GM12874 (cell line): Measurements from ENCODE around the gene TUT7.

ENCODE experiments used
- CTCF ChIP-seq: IDR thresholded peaks from 2 replicates; pipeline ENCODE4 v1.5.1; 2011; ENCODE audit warnings: low read depth, mild to moderate bottlenecking, control low read depth, low read length, moderate library complexity; ENCODE audit not compliant: insufficient read depth

The TUT7 gene

GRCh38 chr9:86262492-86262891 is 91.7 kb downstream of the TUT7 start:
- no peak for TF ChIP-seq CTCF

DNA sequence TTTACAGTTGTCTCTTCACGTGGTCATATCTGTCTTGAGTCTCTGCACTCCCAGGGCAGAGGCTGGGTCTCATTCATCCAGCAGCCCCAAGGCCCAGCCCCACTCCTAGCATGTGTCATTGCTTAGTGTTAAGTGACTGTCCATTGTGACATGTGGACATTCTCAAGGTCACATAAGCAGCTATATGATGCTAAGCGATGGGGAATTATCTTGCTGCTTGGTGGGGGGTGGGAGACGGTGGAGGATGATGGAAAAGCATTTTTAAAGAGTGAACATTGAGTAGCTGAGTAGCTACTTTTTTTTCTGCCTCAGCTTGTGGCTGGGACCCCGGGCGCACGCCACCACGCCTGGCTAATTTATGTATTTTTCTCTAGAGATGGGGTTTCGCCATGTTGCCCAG is 94.7 kb downstream of the TUT7 start, which contains the start of gene C9orf153:
C9orf153 (minus strand) TSS at position 101 of the 400 bp plus-strand sequence. CDS start 30,054 bp downstream, outside the sequence.
- TF ChIP-seq CTCF, result no peak

GRCh38 chr9:86257391-86257790 is 96.8 kb downstream of the TUT7 start:
- TF ChIP-seq CTCF, result no peak

GRCh38 chr9:86256653-86257052 is 97.6 kb downstream of the TUT7 start:
- no peak for TF ChIP-seq CTCF

- TF ChIP-seq CTCF, result no peak
Observed at GRCh38 chr9:86253577-86253976, 100.6 kb downstream of the TUT7 start.

DNA sequence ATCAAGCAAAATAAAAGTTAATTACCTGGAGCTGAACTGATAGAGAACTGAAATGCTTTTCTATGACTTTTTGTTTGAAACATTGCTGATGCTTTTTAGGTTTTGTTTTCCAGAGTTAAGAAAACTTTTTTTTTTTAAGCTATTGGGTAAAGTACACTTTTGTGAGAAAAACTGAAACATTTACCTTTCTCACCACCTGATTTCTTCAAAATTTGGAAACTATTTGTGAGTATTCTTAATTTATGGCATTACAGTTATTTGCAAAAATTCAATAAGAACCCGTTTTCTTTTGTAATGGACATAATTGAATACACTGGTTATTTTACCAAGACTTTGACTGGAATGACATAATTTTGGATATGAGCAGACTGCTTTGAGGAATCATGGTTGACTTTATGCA is 101.3 kb downstream of the TUT7 start:
- TF ChIP-seq CTCF, result no peak

- no peak for TF ChIP-seq CTCF
Observed at GRCh38 chr9:86250123-86250522, 104.1 kb downstream of the TUT7 start.

GRCh38 chr9:86248746-86249145 is 105.5 kb downstream of the TUT7 start:
- TF ChIP-seq CTCF, result no peak
